Epithelial cell of alveolus of lung (primary cell): ENCODE measurements around the gene UBE2D3. TPM values are rescaled to one million over a fixed set of nuclear protein-coding genes. Genes with fewer than 3 reads are reported as not detected.

Experiments
- total RNA-seq: library from RNA; depleted of rRNA; stranded (reverse); fragments of >200 nt; gene quantifications from 2 replicates; pipeline ENCODE4 v1.2.1, GENCODE V29; 2015

The UBE2D3 gene
- 341 and 484 TPM in 2 replicates for total RNA-seq

DNA sequence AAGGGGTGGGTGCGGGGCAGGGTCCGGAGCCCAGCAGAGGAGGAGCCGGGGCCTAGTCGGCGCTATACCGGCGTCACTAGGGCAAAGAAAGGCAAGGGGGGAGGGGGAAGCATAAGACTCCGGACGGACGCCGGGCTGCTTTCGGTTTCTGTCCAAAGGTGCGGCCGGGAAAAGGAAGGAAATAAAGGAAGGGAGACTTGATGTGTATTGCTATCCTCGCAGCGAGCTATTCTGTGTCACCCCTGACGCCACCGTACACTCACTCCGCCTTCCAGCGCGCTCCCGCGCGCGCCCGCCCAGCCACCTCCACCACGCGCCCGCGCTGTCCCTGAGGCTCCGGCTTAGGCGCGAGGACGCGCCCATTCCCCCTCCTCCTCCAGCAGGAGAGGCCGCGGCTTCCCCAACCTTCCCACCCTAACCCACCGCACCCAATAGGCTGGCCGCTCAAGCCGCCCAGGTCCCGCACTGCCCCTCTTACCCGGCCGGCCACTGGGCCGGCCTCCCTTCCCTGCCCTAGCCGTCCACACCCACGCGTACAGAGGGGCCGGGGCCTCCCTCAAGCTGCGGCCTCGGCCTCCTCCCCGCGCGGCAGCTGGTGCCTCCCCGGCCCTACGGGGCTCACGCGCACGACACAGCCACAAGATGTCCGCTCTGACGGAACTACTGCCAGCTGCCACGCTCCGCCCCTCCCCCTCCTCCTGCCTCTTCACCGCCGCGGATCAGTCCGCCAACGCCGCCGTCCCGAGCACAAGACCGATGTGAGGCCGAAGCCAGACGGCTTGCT is at the start of gene UBE2D3:
UBE2D3 (minus strand) TSS at position 662 of the 784 bp plus-strand sequence. CDS start 1,043 bp downstream, outside the sequence.

GRCh38 chr4:102868781-102869568 is 41.6 kb upstream of the UBE2D3 start, which contains the start of gene CISD2:
Gene CISD2 (plus strand): TSS chr4:102868992. CDS start chr4:102869085, 93 bp downstream.

GRCh38 chr4:102760645-102761295 is 66.6 kb downstream of the UBE2D3 start, which contains the start of gene MANBA:
Gene MANBA (minus strand): TSS chr4:102760968. CDS start chr4:102760894, 74 bp downstream.

Other genes with a start within 250 kb of the UBE2D3 start
- 19.6 and 25.3 TPM in 2 replicates for gene MANBA, start 66.6 kb downstream of the UBE2D3 start, total RNA-seq
- 20.0 and 27.9 TPM in 2 replicates for gene CISD2, start 41.4 kb upstream of the UBE2D3 start, total RNA-seq
- gene SLC9B1, start 192.2 kb upstream of the UBE2D3 start, total RNA-seq = 4.7 TPM in 1 of 2 replicates, not detected in the other
- 9.8 and 10.3 TPM in 2 replicates for gene SLC9B2, start 249.2 kb upstream of the UBE2D3 start, total RNA-seq